Transverse colon (tissue), 3 donors: ENCODE measurements around the gene SMIM36.

Source experiments
- CTCF ChIP-seq, 5 experiments: fragments of 200-600 bp in 3 of 5; fragments of 450-650 bp in 2 of 5; sonication (generic) in 3 of 5; IDR thresholded peaks; 1 replicate in 2 of 5; 2 replicates in 3 of 5; pipeline ENCODE4 v1.5.1; 2016 to 2017; ENCODE audit warnings: antibody characterized with exemption in 5 of 5, inconsistent platforms in 3 of 5, mild to moderate bottlenecking in 2 of 5, moderate library complexity in 1 of 5
- EP300 ChIP-seq: sonication (generic); formaldehyde crosslinking; IDR thresholded peaks from one replicate; pipeline ENCODE4 v1.6.1; 2017; ENCODE audit warnings: antibody characterized with exemption, low read depth
- POLR2A ChIP-seq: fragments of 450-650 bp; IDR thresholded peaks from one replicate; pipeline ENCODE4 v1.6.1; 2016; ENCODE audit warnings: antibody characterized with exemption, mild to moderate bottlenecking, moderate library complexity

DNA sequence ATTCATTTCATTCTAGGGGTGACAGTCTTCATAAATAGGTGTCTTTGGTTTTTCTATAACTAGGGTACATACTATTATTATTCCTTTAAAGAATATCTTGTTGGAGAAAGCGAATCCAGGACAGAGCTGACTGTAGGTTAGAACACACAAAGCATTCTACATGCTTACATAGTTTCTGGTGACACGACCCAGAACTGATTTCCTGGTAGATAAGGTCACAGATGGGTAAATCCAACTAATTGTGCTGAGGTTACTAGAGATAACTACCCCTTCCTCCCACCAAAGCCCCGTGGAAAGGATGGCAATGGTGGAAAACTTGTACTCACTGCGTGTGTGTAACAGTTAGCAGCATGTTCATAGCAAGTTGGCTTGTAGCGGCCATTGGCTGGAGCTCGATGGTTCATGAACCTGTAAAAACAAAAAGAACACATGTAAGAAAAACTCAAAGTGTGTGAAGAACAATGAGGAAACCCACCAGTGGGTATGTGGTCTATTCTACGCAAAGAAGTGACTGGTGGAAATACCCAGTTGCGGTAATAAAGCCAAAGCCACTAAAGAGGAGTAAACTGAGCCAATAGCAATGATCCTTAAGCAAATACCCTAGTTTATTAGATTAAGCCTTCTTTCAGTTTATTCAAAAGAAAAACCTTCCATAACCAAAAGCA is 97.3 kb downstream of the SMIM36 start:
- TF ChIP-seq POLR2A (no peak), EP300 (no peak), CTCF (IDR thresholded peaks at IDR 0.05) (no peak)
